ENCODE data around the gene CAST.
"Not testable (repeated sequence)": the region's sequence is repeated elsewhere in the genome, so short reads cannot be mapped to it uniquely, and the experiment has no call there.

Gene CAST

DNA sequence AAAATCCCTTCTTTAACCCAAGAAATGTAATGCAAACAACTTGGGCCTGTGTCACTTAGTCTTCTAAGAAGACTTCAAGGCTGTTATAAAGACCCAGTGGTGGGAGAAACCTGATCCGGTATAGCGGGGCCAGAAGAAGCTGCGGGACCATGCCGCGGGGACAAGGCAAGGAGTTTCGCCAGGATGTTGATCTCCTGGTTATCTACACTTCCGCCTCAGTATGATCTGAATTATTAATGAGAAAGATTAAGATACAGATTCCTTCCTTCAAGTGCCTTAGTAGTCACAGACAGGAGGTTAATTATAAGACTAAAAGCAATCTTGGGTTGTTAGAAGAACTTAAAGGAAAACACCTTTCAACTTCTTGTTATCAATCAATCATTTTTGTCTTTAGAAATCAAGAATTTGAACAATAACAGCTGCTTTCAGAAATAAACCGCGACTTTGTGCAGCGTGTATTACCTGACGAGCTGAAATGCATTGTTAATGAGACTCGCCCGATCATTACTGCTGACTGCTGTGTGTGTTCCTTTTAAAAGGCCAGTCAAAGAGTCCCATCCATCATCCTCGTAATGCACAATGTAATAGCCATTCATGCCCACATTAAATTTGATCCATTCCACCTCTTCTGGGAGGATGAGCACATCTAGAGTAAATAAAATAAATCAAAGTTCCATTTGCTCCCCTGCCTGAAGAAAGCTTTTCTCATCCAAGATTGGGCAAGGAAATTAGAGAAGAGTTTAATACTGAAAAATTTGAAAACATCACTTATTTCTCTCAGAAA lies 123.3 kb downstream of the CAST start:
- no peak for DNase-seq

DNA sequence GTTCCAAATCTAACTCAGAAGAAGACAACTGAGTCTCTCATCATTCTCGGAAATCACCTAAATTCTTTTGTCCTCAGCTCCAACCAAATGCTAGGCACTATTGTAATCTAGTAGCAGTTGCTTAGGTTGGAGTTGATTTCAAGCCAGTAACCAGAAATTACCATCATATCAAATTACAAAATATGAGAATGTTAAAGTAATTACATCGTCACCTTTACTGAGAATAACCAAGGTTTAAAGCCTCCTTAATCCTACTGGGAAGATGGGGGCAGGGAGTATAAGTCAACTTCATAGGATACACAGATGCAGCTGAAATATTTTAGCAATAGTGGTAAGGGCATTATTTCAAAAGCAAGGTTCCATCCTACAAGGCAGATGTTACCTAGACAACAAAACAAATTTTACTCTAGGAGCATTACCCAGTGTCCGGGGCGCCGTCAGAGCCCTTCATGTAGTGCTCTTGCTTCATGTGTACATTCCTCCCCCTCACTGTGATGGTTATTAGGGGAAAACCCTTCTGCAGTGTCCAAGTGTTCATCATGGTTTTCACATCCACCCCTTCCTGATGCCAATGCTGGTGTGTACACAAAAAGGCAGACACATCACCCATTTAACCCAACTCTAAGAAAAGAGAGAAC lies 126.1 kb downstream of the CAST start:
- DNase-seq: no peak

DNA sequence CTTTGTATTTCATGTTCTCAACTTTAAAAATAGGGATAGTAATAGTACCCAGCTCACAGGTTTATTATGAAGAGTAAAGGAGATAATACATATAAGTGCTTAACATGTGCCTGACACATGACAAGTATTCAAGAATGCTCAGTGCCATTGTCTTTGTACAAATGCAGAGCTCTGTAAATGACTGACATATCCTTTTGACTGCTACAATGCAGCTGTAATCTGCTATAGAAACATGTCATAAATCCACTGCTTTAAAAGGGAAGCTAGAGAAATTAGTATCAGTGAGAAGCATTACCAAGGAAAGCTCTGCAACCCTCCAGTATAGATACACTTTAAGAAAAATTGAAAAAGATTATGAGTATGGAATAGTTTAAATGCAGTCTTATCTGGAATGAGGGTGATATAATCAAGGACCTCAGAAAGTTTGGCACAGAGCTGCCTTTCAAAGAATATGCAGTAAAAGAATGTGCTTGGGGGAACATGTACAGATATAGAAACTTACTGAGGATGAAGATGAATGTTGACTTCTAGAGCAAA lies 127.7 kb downstream of the CAST start:
- no peak for DNase-seq

DNA sequence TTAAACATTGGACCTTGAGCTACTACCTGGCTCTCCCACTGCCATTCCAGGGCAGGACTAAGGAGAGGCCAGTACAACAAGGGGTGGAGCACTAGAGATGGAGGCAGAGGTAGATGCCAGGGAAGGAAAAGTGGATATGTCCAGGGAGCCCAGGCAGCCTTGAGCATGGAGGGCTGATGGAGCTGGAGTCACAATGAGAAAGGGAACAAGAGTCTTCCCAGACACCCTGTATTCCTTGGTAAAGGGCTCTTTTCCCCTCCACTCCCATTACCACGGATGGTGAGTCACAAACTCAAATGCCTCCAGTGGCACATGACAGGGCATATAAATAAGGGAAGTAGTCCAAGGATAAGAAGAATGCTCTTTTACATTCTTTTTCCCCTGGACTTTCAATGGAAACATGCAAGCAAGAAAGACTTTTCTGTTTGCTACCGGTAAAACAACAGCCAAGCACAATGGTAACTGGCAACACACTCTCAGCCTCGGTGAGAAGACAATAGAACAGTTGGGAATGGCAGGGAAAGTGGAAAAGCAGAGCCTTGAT lies 128.9 kb downstream of the CAST start:
- no peak for DNase-seq

DNA sequence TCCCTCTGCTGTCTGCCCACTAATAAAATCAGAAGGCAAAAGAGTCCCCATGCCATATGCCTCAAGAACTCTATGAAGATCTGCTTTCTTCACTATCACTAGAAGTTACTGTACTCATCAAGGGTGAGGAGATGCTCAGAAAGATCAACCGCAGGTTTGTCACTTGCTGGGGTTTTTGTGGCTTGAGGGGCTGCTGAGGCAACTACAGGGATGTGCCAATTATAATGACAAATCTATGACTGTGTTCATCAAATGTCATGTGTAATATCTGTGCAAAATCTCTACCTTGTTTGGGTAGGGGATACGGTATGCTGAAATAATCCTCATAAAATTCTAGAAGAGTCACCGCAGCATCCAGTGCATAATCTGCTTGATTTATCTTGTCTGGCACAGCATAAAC lies 132.6 kb downstream of the CAST start:
- DNase-seq: peak; percentile 54

DNA sequence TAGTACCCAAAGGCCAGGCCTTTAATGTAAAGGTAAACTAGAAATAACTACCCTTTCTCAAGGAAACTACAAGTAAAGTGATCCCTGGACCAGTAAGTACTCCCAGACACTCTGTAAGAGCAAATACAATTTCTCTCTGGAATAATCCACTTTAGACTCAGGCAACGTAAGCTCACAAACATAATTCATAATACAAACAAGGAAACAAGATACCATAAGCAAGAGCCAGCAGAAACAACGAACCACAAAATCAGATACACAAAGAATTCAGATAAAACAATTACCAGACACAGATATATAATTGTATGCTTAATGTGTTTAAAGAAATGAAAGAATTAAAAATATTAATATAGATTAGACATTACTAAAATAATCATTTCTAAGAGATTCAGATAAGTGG lies 133.4 kb downstream of the CAST start:
- no peak for DNase-seq

DNA sequence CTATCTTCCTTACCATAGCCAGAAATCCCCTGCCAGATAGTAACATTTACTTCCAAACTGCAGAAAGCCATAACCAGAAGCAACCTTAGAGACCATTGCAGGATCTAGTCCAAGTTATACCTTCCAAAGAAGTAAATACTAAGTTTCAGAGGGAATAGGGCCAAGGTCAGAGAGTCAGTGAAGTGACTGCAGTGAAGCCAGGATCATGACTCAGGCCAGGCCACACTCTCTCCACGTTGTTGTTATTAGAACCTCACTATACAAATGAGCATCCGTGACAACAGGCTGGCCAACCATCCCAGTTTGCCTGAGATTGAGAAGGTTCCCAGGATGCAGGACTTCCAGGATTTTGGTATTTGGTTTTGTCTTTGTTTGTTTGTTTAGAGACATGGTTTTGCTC lies 134.3 kb downstream of the CAST start:
- no peak for DNase-seq

DNA sequence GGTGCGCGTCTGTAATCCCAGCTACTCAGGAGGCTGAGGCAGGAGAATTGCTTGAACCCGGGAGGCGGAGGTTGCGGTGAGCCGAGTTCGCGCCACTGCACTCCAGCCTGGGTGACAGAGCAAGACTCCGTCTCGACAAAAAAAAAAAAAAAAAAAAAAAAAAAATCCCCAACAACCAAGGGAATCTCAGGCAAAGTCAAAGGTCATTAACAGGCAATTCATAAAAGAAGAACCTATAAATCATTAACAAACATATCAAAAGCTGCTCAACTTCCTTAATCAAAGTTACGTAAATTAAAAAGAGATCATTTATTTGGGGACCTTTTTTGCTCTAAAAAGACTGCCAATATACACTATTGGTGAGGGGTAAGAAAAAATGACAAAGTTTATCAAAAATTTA lies 139.5 kb downstream of the CAST start:
- not testable (repeated sequence) for DNase-seq

DNA sequence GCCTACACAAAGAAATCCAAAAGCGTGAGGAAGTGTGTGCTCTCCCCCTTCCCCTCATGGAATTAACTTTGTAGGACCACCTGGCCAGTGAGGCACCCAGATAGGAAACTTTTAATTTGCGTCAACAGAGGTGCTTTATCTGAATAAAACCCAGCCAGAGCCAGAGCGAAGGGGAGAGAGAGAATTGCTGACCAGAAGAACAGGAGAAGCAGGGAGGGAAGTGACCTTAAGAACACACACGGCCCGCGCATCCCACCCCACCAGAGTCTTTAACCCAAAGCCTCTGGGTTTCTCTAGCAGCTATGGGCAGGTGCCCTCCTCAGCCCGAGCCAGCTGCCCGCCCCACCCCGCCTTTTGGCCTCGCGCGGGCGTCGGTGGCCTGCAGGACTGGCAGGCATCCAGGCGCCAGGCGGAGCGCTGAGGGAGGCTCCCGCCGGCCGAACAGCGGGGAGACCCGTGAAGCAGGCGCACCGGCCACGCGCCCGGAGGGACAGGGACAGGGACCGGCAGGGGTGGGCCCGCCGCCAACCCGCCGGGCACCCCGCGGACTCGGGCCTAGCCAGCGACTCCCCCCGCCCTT lies 145.0 kb downstream of the CAST start:
- DNase-seq: peak; percentile 47

DNA sequence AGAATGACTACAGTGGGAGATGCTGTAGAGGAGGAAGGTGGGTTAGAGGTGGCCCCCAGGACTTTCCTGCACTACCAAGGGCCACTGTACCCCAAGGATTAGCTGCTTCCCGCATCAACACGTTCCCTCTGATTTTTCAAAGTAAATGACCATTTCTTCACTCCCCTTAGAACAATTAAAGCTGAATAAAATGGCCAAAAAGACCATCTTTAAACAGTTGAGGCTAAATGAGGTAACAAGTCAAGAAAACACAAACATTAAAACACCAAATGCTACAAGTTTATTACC lies 146.3 kb downstream of the CAST start:
- DNase-seq: no peak

DNA sequence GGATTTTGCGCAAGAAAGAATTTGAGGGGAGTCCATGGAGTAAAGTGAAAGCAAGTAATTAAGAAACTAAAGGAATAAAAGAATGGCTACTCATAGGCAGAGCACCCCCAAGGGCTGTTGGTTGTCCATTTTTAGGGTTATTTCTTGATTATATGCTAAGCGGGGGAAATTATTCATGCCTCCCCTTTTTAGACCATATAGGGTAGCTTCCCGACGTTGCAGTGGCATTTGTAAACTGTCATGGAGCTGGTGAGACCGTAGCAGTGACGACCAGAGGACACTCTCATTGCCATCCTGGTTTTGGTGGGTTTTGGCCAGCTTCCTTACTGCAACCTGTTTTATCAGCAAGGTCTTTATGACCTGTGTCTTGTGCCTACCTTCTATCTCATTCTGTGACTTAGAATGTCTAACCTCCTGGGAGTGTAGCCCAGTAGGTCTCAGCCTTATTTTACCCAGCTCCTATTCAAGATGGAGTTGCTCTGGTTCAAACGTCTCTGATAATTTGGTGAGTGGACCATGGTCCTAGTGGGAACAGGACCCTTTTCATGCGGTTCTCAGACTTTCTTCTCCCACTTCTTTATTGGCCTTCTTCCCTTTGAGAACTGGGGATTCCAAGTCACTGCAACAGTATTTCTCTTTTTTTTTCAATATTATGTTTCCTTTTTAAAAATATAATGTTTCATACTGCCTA lies 146.8 kb downstream of the CAST start:
- DNase-seq: no peak

DNA sequence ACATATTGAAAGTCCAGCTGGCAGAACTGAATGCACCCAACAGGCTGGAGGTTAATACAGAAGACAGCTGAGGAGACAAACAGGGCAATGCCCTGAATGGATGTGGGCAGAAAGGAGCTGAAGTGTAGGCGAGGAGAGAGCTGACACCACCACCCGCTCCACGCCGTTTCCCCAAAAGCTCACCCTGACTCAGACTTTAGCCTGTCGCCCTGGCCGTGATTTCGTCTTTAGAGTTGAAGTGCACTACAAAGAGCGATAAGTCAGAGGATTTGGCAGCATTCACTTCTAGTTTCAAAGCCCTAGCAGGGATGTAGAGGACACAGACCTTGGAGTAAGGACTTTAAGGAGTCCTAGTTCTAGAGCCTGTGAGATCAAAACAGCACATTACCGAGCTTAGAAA lies 147.7 kb downstream of the CAST start:
- peak; percentile 30 for DNase-seq

DNA sequence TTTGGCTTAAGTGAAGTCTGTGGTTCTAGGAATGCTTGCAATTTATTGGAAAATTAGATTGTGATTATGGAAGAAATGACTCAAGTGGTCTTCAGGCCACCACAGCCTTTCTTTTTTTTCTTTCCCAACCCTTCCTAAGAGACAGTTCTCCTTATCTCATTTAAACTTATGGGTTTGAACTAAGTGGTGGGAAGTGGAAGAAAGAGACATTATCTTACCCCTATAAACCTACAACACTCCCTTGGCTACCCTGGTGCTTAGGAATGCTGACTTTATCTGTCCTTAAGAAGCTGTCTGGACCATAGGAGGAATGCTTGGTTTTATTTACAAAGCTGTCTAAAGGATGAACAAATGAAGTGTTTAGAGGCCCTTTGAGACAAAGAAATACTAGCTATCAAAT lies 150.7 kb downstream of the CAST start:
- DNase-seq: no peak

DNA sequence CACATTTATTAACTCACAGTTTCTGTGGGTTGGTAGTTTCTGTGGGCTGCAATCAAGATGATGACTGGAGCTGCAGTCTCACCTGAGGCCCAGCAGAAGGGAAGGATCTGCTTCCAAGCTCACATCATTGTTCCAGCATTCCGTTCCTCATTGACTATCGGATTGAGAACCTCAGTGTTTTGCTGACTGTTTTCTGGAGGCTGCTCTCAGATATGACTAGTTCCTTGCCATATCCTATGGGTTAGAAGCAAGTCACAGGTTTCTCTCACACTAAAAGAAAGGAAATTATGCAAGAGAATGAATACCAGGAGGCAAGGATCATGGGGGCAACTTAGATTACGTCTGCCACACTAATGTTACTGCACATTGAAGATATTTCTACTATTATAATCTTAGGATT lies 151.9 kb downstream of the CAST start:
- DNase-seq: no peak

DNA sequence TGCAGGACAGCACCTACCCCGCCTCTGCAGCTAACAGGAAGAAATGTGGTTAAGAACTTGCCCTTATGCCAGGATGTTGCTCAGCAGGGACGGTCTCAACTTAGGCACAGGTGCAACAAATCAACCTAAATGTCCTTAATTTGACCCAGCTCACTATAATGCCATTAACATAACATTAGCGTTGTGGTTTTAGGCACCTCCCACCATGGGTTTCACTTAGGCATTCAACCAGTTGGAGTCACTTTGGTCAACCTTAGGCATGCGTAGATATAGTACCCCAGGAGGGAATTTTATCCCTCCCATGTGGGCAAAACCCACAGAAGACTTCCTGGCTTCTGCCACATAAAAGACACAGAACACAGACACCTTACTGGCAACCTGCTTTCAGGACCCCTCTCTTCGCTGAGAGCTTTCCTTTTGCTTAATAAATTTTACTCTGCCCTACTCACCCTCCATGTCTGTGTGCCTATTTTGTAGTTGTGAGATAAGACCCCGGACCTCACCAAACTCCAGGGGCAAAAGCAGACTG lies 154.3 kb downstream of the CAST start:
- DNase-seq: peak; percentile 66

DNA sequence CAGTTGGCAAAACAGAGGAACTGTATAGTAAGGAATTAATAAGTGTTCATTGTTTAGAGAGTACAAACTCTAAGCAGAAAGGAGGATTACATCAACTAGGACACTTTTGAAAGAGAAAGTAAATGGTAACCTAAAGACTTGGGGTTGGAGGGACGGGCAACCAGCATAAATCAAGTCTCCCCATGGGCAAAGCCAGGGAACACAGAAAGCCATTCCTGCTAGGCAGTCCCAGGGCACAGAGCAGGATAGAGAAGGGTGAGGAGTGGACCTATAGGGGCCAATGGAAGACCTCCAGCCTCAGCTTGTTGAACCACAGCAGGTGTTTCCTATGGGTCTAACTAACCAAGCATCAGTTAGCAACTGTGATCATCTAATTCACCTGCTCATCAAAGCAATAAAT lies 154.8 kb downstream of the CAST start:
- no peak for DNase-seq

DNA sequence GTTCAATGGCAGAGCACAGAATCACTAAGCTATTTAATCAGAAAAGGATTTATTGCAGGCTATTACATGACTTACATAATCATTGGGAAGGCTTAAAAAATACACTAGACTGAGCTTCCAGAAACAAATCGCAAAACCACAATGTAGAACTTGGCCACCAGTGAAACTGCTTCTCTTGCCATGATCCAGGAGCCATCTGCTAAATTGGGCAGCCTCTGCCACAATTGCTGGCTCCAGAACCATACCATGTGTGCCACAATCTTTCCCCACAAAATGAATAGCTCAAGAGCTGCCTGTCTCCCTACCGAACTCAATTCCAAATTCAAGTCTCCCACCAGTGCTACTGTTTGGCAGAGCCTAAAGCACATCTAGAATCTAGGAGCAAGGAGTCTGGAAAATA lies 155.3 kb downstream of the CAST start:
- DNase-seq: no peak

DNA sequence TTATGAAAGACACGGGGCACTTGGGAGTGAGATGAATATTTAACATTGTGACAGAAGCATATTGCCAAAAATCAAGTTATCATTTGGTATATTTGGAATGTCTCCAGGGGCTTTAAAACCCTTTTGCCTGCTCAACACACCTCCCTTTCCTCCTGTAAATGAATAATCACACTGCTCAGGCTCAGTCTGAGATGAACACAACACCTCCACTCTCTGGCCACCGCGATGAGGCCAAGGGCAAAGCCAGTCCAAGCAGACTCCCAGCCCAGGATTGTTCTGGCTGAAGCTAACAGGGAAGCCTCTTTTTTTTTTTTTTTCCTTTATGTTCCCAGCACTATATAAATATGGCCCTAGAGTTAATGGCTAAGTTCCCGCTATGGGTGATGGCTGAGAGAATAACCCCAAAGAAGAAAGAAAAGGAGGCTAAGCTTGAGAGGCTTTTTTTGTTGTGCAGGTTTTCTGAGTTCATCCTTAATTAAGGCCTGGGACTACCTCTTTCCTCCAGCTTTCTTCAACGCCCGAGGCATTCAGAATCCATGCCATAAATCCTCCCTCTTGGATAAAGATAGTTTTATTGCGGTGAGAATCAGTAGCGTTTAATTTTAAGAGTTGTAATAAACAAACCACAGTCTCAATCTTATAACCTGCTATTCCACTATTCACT lies 156.1 kb downstream of the CAST start:
- no peak for DNase-seq

DNA sequence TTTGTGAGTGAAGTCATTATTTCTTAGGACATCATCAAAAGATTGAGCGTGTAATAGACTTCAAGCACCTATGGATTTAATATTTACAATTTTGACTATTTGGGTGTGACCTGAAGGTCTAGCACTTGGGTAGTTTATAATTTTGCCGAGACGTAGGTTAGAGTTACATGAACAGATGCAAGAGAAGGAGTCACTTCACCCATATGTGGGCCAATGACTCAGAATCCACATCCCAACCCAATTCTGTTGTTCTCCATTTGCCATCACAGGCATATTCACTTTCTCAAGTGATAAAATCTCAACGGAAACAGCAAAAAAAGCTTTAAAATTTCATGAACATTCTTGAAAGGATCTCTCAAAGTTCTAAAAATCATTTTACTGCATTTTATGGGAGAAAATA lies 157.6 kb downstream of the CAST start:
- DNase-seq: no peak

DNA sequence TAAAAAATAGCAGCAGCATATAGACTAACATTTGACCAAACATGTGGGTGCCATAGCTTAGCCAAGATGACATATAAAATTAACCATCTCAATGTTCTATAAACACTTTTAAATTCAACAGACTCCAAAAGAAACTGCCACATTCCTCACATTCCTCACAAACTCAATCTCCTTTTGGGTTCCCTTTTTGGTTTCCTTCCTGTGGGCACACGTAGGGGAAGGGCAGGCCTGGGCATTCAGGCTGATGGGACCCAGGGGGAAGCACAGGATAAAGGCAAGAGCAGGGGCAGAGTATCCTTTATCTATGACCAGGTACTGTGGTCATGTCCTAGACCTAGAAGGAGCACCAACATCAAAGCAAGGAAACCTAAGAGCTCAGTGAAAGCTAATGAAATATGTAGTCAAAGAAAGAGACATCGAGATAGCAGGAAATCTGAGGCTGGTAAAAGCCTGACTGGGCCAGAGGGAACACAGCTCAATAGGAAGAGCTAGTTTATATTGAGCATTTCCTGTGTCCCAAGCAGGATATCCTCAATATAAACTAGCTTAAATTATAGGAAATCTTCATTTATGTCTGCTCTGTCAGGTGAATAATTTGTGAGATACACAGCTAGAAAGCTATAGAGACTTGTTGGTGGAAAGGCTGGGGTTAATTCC lies 159.2 kb downstream of the CAST start:
- no peak for DNase-seq

DNA sequence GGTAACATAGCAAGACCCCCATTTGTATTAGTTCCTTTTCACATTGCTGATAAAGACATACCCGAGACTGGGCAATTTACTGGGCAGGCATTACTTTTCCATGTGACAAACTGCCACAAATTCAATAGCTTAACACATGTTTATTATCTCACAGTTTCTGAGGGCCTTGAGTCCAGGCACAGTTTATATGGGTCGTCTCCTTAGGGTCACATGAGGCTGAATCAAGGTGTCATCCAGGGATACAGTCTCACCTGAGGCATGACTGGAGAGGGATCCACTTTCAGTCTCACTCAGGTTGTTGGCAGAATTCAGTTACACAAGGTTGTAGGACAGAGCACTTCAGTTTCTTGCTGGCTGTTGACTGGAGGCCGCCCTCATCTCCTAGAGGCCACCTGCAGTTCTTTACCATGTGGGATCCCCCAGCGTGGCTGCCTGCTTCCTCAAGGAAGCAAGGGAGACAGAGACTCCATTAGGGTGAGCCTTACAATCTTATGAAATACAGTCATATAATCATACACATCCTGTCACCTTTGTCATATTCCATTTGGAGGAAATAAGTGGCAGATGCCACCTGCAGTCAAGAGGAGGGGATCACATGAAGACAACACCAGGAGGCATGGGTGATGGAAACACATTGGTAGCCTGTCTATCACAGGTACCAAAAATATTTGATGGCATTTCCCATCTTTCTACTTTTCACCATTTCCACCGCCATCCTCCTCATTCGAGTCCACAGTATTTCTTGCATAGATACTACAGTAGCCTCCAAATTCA lies 160.7 kb downstream of the CAST start:
- peak; percentile 22 for DNase-seq

Measured in activated gamma-delta T cell treated with Interleukin-2 at 50 U/mL for 16 hours (primary cell).